Fibroblast of lung (primary cell): ENCODE measurements around the gene VAMP7.

Source experiments
- CTCF ChIP-seq, 2 donors: IDR thresholded peaks in 1 of 2; conservative IDR thresholded peaks in 1 of 2; 1 replicate in 1 of 2; 2 replicates in 1 of 2; pipeline ENCODE4 v1.5.1; 2011 to 2012; ENCODE audit warnings: low read length in 2 of 2, control low read depth in 1 of 2, inconsistent platforms in 1 of 2, low read depth in 1 of 2, mild to moderate bottlenecking in 1 of 2
- EZH2 ChIP-seq: IDR thresholded peaks from 2 replicates; pipeline ENCODE4 v1.5.1; 2012; ENCODE audit warnings: low read length, control low read depth, mild to moderate bottlenecking; ENCODE audit errors: missing control alignments

GRCh38 chrX:155881158-155881993 is at the start of gene VAMP7:
- TF ChIP-seq CTCF (conservative IDR thresholded peaks at IDR 0.05 in 1 of 2, IDR thresholded peaks at IDR 0.05 in 1 of 2; ENCODE audit: low read depth in 1 of 2, low read length in 2 of 2), result no peak
- no peak for TF ChIP-seq EZH2
